ENCODE measurements around the gene NUPR1.

The NUPR1 gene

GRCh38 chr16:28504707-28505404 lies 33.9 kb downstream of the NUPR1 start:
- Histone ChIP-seq H3K27me3 (replicated peaks; ENCODE audit: insufficient read depth, low read length) (peaks cover 22% of the 10 kb centered on the region), H3K4me1 (ENCODE audit: low read length) (peaks cover 4% of the 10 kb centered on the region; the same call in 1 of the 2 replicates), H3K9ac (ENCODE audit: low read length) (no peak overlapping the region), H3K9me3 (replicated peaks; ENCODE audit: insufficient read depth, low read length) (no peaks in the 10 kb centered on the region), H3K79me2 (ENCODE audit: low read length) (no peaks in the 10 kb centered on the region), H3F3A (ENCODE audit: insufficient read depth, low read length) (no peaks in the 10 kb centered on the region), H3K4me2 (ENCODE audit: low read depth, low read length) (no peak overlapping the region), H2AFZ (ENCODE audit: low read length) (no peak overlapping the region), H4K20me1 (ENCODE audit: insufficient read depth, low read length) (no peaks in the 10 kb centered on the region), H3K4me3 (ENCODE audit: low read length) (no peak overlapping the region), H3K36me3 (replicated peaks; ENCODE audit: insufficient read depth, low read length) (no peaks in the 10 kb centered on the region), H3K9me2 (replicated peaks; ENCODE audit: insufficient read depth, low read length) (no peaks in the 10 kb centered on the region), H3K27ac (ENCODE audit: low read length) (no peak overlapping the region)
- TF ChIP-seq EZH2phosphoT487 (IDR thresholded peaks at IDR 0.05; ENCODE audit: low read length) (no peak), EZH2 (optimal IDR thresholded peaks at IDR 0.05; ENCODE audit: low read depth, low read length) (no peak), CTCF (IDR thresholded peaks at IDR 0.05; ENCODE audit: low read length) (no peak)
- no peak for DNase-seq

GRCh38 chr16:28503470-28504259 lies 35.1 kb downstream of the NUPR1 start:
- TF ChIP-seq EZH2 (optimal IDR thresholded peaks at IDR 0.05; ENCODE audit: low read depth, low read length) (no peak), CTCF (IDR thresholded peaks at IDR 0.05; ENCODE audit: low read length) (no peak), EZH2phosphoT487 (IDR thresholded peaks at IDR 0.05; ENCODE audit: low read length) (no peak)
- no peaks in the 10 kb centered on the region for H4K20me1 ChIP-seq (ENCODE audit: insufficient read depth, low read length)

GRCh38 chr16:28502290-28502689 lies 36.5 kb downstream of the NUPR1 start:
- Histone ChIP-seq H3F3A (ENCODE audit: insufficient read depth, low read length) (no peaks in the 10 kb centered on the region), H2AFZ (ENCODE audit: low read length) (no peak overlapping the region), H3K9ac (ENCODE audit: low read length) (no peak overlapping the region), H3K9me3 (replicated peaks; ENCODE audit: insufficient read depth, low read length) (no peaks in the 10 kb centered on the region), H3K79me2 (ENCODE audit: low read length) (no peaks in the 10 kb centered on the region), H3K9me2 (replicated peaks; ENCODE audit: insufficient read depth, low read length) (no peaks in the 10 kb centered on the region), H3K4me3 (ENCODE audit: low read length) (no peak overlapping the region), H3K27me3 (replicated peaks; ENCODE audit: insufficient read depth, low read length) (peaks cover 22% of the 10 kb centered on the region), H4K20me1 (ENCODE audit: insufficient read depth, low read length) (no peaks in the 10 kb centered on the region), H3K36me3 (replicated peaks; ENCODE audit: insufficient read depth, low read length) (no peaks in the 10 kb centered on the region), H3K4me1 (ENCODE audit: low read length) (no peaks in the 10 kb centered on the region), H3K4me2 (ENCODE audit: low read depth, low read length) (no peak overlapping the region), H3K27ac (ENCODE audit: low read length) (no peak overlapping the region)
- no peak for TF ChIP-seq EZH2phosphoT487 (IDR thresholded peaks at IDR 0.05; ENCODE audit: low read length)
- TF ChIP-seq EZH2 (optimal IDR thresholded peaks at IDR 0.05; ENCODE audit: low read depth, low read length), result no peak
- TF ChIP-seq CTCF (IDR thresholded peaks at IDR 0.05; ENCODE audit: low read length), result no peak
- DNase-seq, result no peak

More at GRCh38 chr16:28503470-28504259, 35.1 kb downstream of the NUPR1 start:
- no peak overlapping the region for H3K4me3 ChIP-seq (ENCODE audit: low read length)
- no peaks in the 10 kb centered on the region for H3K79me2 ChIP-seq (ENCODE audit: low read length)
- no peak overlapping the region for H2AFZ ChIP-seq (ENCODE audit: low read length)
- no peaks in the 10 kb centered on the region for H3K9me2 ChIP-seq (replicated peaks; ENCODE audit: insufficient read depth, low read length)
- DNase-seq, result no peak
- H3K27ac ChIP-seq (ENCODE audit: low read length), result no peak overlapping the region
- peaks cover 22% of the 10 kb centered on the region for H3K27me3 ChIP-seq (replicated peaks; ENCODE audit: insufficient read depth, low read length)
- no peaks in the 10 kb centered on the region for H3K9me3 ChIP-seq (replicated peaks; ENCODE audit: insufficient read depth, low read length)
- no peaks in the 10 kb centered on the region for H3F3A ChIP-seq (ENCODE audit: insufficient read depth, low read length)
- peaks cover 4% of the 10 kb centered on the region; the same call in 1 of the 2 replicates for H3K4me1 ChIP-seq (ENCODE audit: low read length)
- no peak overlapping the region for H3K4me2 ChIP-seq (ENCODE audit: low read depth, low read length)
- no peak overlapping the region for H3K9ac ChIP-seq (ENCODE audit: low read length)
- H3K36me3 ChIP-seq (replicated peaks; ENCODE audit: insufficient read depth, low read length), result no peaks in the 10 kb centered on the region

All from MM.1S (cell line).